GM13977 (cell line): ENCODE results near the gene JAM3.

Source experiments
- DNase-seq: peaks from one replicate; pipeline ENCODE4 v3.0.0; 2012; ENCODE audit warnings: low spot score
- in situ Hi-C: fragments of 300-500 bp; cut with MboI; formaldehyde crosslinking; loops from one replicate; pipeline ENCODE4 v1.12.0; 2022; ENCODE audit warnings: low sequenced_read_pairs, low pct_unique_long_range_greater_than_20kb, mixed read lengths, inconsistent platforms; ENCODE audit not compliant: unreplicated experiment
- TF ChIP-seq, protein P1 (sequence below): IDR thresholded peaks from 2 replicates; pipeline ENCODE4 v1.5.1; 2012; ENCODE audit warnings: mild to moderate bottlenecking, control low read depth; ENCODE audit not compliant: insufficient read depth; ENCODE audit errors: extremely low read depth, missing control alignments

The JAM3 gene

GRCh38 chr11:134048028-134048427 is 20.8 kb upstream of the JAM3 start:
- DNase-seq, result no peak
- in situ Hi-C loops, result no loop called here
- TF ChIP-seq, protein P1, sequence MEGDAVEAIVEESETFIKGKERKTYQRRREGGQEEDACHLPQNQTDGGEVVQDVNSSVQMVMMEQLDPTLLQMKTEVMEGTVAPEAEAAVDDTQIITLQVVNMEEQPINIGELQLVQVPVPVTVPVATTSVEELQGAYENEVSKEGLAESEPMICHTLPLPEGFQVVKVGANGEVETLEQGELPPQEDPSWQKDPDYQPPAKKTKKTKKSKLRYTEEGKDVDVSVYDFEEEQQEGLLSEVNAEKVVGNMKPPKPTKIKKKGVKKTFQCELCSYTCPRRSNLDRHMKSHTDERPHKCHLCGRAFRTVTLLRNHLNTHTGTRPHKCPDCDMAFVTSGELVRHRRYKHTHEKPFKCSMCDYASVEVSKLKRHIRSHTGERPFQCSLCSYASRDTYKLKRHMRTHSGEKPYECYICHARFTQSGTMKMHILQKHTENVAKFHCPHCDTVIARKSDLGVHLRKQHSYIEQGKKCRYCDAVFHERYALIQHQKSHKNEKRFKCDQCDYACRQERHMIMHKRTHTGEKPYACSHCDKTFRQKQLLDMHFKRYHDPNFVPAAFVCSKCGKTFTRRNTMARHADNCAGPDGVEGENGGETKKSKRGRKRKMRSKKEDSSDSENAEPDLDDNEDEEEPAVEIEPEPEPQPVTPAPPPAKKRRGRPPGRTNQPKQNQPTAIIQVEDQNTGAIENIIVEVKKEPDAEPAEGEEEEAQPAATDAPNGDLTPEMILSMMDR, result no peak

DNA sequence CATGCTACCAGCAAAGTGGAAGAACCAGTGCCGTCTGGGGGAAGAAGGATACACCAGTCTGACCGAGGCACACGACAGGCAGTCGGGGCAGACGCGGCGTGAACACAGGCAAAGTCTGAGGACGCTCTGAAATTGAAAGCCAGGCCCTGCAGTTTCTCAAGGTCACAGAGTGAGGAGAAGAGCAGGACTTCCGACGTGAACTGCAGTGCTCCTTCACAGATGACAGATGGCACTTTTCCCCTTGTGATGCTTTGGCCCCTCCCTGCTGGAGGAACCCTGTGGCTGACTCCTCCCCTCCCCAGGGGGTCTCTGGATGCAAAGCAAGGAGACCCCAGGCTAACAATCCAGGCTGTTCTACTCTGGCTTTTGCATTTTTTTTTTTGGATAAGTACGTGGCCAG is 19.6 kb upstream of the JAM3 start:
- in situ Hi-C loops, result no loop called here
- no peak for DNase-seq
- TF ChIP-seq, protein P1, result no peak

GRCh38 chr11:134050541-134051383 is 18.1 kb upstream of the JAM3 start:
- TF ChIP-seq, protein P1, result peak; percentile 95
- in situ Hi-C loops, result no loop called here
- DNase-seq, result peak; percentile 93

DNA sequence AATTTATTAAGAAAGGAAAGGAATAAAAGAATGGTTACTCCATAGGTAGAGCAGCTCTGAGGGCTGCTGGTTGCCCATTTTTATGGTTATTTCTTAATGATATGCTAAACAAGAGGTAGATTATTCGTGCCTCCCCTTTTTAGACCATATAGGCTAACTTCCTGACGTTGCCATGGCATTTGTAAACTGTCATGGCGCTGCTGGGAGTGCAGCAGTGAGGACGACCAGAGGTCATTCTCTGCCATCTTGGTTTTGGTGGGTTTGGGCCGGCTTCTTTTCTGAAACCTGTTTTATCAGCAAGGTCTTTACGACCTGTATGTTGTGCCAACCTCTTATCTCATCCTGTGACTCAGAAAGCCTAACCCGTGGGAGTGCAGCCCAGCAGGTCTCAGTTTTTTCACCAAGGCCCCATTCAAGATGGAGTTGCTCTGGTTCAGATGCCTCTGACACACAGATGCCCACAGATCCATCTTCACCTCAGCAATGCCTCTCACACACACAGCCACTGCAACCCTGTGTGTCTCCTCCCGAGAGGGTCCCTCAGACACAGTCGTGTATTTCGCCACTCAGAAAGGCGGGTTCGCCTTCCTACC is 16.4 kb upstream of the JAM3 start:
- in situ Hi-C loops, result no loop called here
- no peak for DNase-seq
- TF ChIP-seq, protein P1, result no peak

DNA sequence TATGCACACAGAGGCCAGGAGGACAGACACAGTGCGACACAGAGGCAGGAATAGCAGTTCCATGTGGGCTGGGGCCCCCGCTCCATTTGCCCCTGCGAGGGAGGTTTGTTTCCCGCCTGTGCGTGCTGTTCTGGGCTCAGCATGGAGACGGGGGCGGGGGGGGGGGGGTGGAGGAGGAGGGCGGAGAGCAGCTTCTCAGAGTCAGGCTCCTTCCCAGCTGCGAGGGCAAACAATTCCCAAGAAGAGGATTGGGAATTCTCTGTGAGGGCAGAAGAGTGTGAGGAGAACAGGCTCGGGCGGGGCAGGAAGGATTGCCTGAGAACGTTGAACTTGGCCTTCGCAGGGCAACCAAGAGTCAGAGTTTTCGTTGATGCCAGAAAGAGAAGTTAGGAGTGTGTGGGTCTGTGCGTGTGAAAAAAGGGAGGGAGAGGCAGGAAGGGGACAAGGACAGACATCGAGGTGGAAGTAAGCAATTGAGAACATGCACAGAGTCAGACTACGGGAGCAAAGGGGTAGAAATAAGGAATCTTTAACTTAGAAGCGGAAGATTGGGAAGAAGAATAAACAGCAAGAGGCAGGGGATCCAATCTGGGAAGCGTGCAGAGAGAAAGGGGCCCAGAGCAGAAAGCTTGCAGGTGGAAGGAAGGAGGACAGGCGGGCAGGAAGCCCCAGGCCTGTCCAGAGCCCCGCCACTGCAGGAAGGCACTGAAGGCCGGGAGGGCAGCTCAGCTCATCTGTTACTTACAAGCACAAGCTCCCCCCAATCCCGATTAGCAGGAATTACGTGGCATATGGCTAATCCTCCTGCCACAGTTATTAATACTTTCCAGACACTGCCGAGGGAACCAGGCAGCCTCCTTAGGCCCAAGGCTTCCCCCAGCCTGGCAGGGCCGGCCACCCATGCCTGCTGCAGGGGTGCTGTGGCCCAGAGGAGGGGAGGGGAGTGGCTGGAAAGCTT is 15.6 kb upstream of the JAM3 start:
- TF ChIP-seq, protein P1, result no peak
- DNase-seq, result no peak
- in situ Hi-C loops, result no loop called here

GRCh38 chr11:134055029-134055428 is 13.8 kb upstream of the JAM3 start:
- no peak for DNase-seq
- in situ Hi-C loops, result no loop called here
- TF ChIP-seq, protein P1, result no peak
